Gastroesophageal sphincter (tissue), 4 donors: ENCODE results near the gene TXNL4B. TPM values are rescaled to one million over a fixed set of nuclear protein-coding genes. Genes with fewer than 3 reads are reported as not detected.

ENCODE experiments used
- ATAC-seq: fragments of 150-250 bp; one replicate; pipeline ENCODE4 v1.9.1; 2016; ENCODE audit warnings: mild to moderate bottlenecking, moderate library complexity
- H3K27ac ChIP-seq, 4 donors: fragments of 200-600 bp; sonication (generic) in 3 of 4; 1 replicate in 3 of 4; 2 replicates in 1 of 4; pipeline ENCODE4 v1.5.1; 2016 to 2019
- H3K27me3 ChIP-seq: fragments of 200-600 bp; sonication (generic); one replicate; pipeline ENCODE4 v1.5.1; 2019
- H3K36me3 ChIP-seq, 2 donors: fragments of 200-600 bp; sonication (generic); one replicate each; pipeline ENCODE4 v1.5.1; 2019; ENCODE audit warnings: control low read depth in 1 of 2
- H3K4me1 ChIP-seq, 3 donors: fragments of 200-600 bp; sonication (generic); 1 replicate in 2 of 3; 2 replicates in 1 of 3; pipeline ENCODE4 v1.5.1; 2016 to 2019; ENCODE audit warnings: control low read depth in 2 of 3
- H3K4me3 ChIP-seq, 2 donors: fragments of 200-600 bp; sonication (generic); one replicate each; pipeline ENCODE4 v1.5.1; 2019; ENCODE audit warnings: mild to moderate bottlenecking in 1 of 2, moderate library complexity in 1 of 2
- H3K9me3 ChIP-seq, 3 donors: fragments of 200-600 bp; sonication (generic); one replicate each; pipeline ENCODE4 v1.5.1; 2017 to 2019; ENCODE audit warnings: control low read depth in 2 of 3
- CTCF ChIP-seq, 4 experiments: fragments of 200-600 bp in 2 of 4; fragments of 450-650 bp in 2 of 4; sonication (generic) in 1 of 4; IDR thresholded peaks; one replicate each; pipeline ENCODE4 v1.5.1; 2017 to 2019; ENCODE audit warnings: antibody characterized with exemption in 4 of 4, mild to moderate bottlenecking in 2 of 4, moderate library complexity in 2 of 4
- EP300 ChIP-seq: sonication (generic); formaldehyde crosslinking; IDR thresholded peaks from one replicate; pipeline ENCODE4 v1.6.1; 2017; ENCODE audit warnings: antibody characterized with exemption, mild to moderate bottlenecking
- POLR2A ChIP-seq, 2 donors: fragments of 450-650 bp; IDR thresholded peaks; one replicate each; pipeline ENCODE4 v1.6.1; 2017; ENCODE audit warnings: antibody characterized with exemption in 2 of 2, mild to moderate bottlenecking in 2 of 2, moderate library complexity in 1 of 2
- POLR2AphosphoS5 ChIP-seq: sonication (generic); formaldehyde crosslinking; IDR thresholded peaks from one replicate; pipeline ENCODE4 v1.6.1; 2017; ENCODE audit warnings: antibody characterized with exemption
- WGBS, 2 donors: methylation state at CpG; one replicate each; pipeline ENCODE4 v1.1.5; 2018; ENCODE audit warnings: low coverage in 1 of 2; 5-methylcytosine and 5-hydroxymethylcytosine counted together
- total RNA-seq, 4 donors: library from RNA; depleted of rRNA; stranded (reverse); fragments of >200 nt; gene quantifications; one replicate each; pipeline ENCODE4 v1.1.0, GENCODE V29; 2016

The TXNL4B gene
- total RNA-seq, 4 donors from 2014 or later = 5.8 to 10.6 (median 8.6) TPM

- WGBS, 2 donors = 63 to 90% methylated on average over 2 of the region's 2 CpGs
- no peaks in the 10 kb centered on the region for H3K4me1 ChIP-seq
- H3K9me3 ChIP-seq = peaks cover 0 to 4% (median 0%) of the 10 kb centered on the region in 3 donors
- no peaks in the 10 kb centered on the region for H3K27me3 ChIP-seq
- H3K27ac ChIP-seq = no peak overlapping the region
- H3K36me3 ChIP-seq = peaks cover 0 to 40% of the 10 kb centered on the region in 2 donors
- no peak for TF ChIP-seq EP300
- TF ChIP-seq POLR2AphosphoS5 = no peak
- no peak for TF ChIP-seq POLR2A (IDR thresholded peaks at IDR 0.05)
- TF ChIP-seq CTCF (IDR thresholded peaks at IDR 0.05) = no peak
- ATAC-seq = no peak
- no peak overlapping the region for H3K4me3 ChIP-seq
These were observed 48.5 kb downstream of the TXNL4B start for GRCh38 chr16:72044825-72045359.

GRCh38 chr16:72044296-72044695 lies 49.1 kb downstream of the TXNL4B start:
- no peak for ATAC-seq
- Histone ChIP-seq H3K27ac (no peak overlapping the region), H3K4me3 (no peak overlapping the region), H3K9me3 (peaks cover 0 to 4% (median 0%) of the 10 kb centered on the region in 3 donors), H3K36me3 (peaks cover 0 to 43% of the 10 kb centered on the region in 2 donors), H3K4me1 (no peaks in the 10 kb centered on the region), H3K27me3 (no peaks in the 10 kb centered on the region)
- WGBS, 2 donors = 51 to 66% methylated on average over 4 to 6 of the region's 6 CpGs
- no peak for TF ChIP-seq EP300
- no peak for TF ChIP-seq CTCF (IDR thresholded peaks at IDR 0.05)
- TF ChIP-seq POLR2A (IDR thresholded peaks at IDR 0.05) = no peak
- no peak for TF ChIP-seq POLR2AphosphoS5

- 100% methylated on average over 1 of the region's 1 CpG for WGBS, 2 donors
- H3K9me3 ChIP-seq = no peaks in the 10 kb centered on the region
- no peaks in the 10 kb centered on the region for H3K27me3 ChIP-seq
- ATAC-seq = no peak
- H3K36me3 ChIP-seq = peaks cover 0 to 46% of the 10 kb centered on the region in 2 donors
- H3K4me3 ChIP-seq = no peak overlapping the region
- H3K27ac ChIP-seq = no peak overlapping the region
- H3K4me1 ChIP-seq = no peaks in the 10 kb centered on the region
- TF ChIP-seq POLR2AphosphoS5 = no peak
- no peak for TF ChIP-seq POLR2A (IDR thresholded peaks at IDR 0.05)
- no peak for TF ChIP-seq CTCF (IDR thresholded peaks at IDR 0.05)
- TF ChIP-seq EP300 = no peak
These were observed 49.9 kb downstream of the TXNL4B start for GRCh38 chr16:72043539-72043938.

- Histone ChIP-seq H3K27me3 (no peaks in the 10 kb centered on the region), H3K36me3 (peaks cover 0 to 48% of the 10 kb centered on the region in 2 donors), H3K4me3 (no peak overlapping the region), H3K9me3 (no peaks in the 10 kb centered on the region), H3K4me1 (no peaks in the 10 kb centered on the region), H3K27ac (no peak overlapping the region)
- no peak for TF ChIP-seq CTCF (IDR thresholded peaks at IDR 0.05)
- TF ChIP-seq POLR2AphosphoS5 = no peak
- no peak for TF ChIP-seq POLR2A (IDR thresholded peaks at IDR 0.05)
- TF ChIP-seq EP300 = no peak
- no peak for ATAC-seq
- WGBS, 2 donors = 77 to 100% methylated on average over 2 of the region's 3 CpGs
These were observed 50.4 kb downstream of the TXNL4B start for GRCh38 chr16:72043058-72043457.

- WGBS, 2 donors = 58% methylated on average over 2 of the region's 2 CpGs; no CpG with 5 or more reads in 1 of the 2 donors
These were observed 51.2 kb downstream of the TXNL4B start for GRCh38 chr16:72042157-72042660.

More at GRCh38 chr16:72042157-72042660, 51.2 kb downstream of the TXNL4B start:
- no peak for ATAC-seq
- H3K36me3 ChIP-seq = peaks cover 0 to 49% of the 10 kb centered on the region in 2 donors
- no peaks in the 10 kb centered on the region for H3K9me3 ChIP-seq
- H3K4me1 ChIP-seq = no peaks in the 10 kb centered on the region
- no peaks in the 10 kb centered on the region for H3K27me3 ChIP-seq
- H3K4me3 ChIP-seq = no peak overlapping the region
- TF ChIP-seq POLR2AphosphoS5 (no peak), EP300 (no peak), CTCF (IDR thresholded peaks at IDR 0.05) (no peak), POLR2A (IDR thresholded peaks at IDR 0.05) (no peak)
- no peak overlapping the region for H3K27ac ChIP-seq
